SK-N-MC (cell line): ENCODE results near the gene KLHL7.

Source experiments
- EZH2 ChIP-seq: fragments of 200-600 bp; sonication (generic); IDR thresholded peaks from one replicate; pipeline ENCODE4 v1.6.1; 2017; ENCODE audit warnings: antibody characterized with exemption
- FOXP2 ChIP-seq: optimal IDR thresholded peaks from 2 replicates; pipeline ENCODE3; 2011; ENCODE audit warnings: mild to moderate bottlenecking, moderate library complexity; ENCODE audit not compliant: insufficient read depth; ENCODE audit errors: extremely low read length, control extremely low read depth
- POLR2AphosphoS5 ChIP-seq: IDR thresholded peaks from 2 replicates; pipeline ENCODE4 v1.6.1; 2012; ENCODE audit warnings: mild to moderate bottlenecking, low read depth, low read length, borderline replicate concordance

GRCh38 chr7:23200331-23200730 is 94.7 kb downstream of the KLHL7 start:
- TF ChIP-seq EZH2 (no peak), POLR2AphosphoS5 (no peak), FOXP2 (no peak)
